Naive thymus-derived CD8-positive, alpha-beta T cell (primary cell): ENCODE results near the gene KCNH6. TPM values are rescaled to one million over a fixed set of nuclear protein-coding genes. Genes with fewer than 3 reads are reported as not detected.

Experiments
- ATAC-seq, 2 donors: fragments of 150-1000 bp; cut with Tn5 transposase in 1 of 2; sonication (Bioruptor Pico), chemical (Tn5 transposase) in 1 of 2; 1 replicate in 1 of 2; 2 replicates in 1 of 2; pipeline ENCODE4 v1.10.0; 2021; ENCODE audit warnings: mild to moderate bottlenecking in 2 of 2, moderate library complexity in 2 of 2
- POLR2A ChIA-PET: fragments of 350-600 bp; sonication (Branson Sonifier 250); formaldehyde crosslinking; loops from one replicate; lab custom pipeline; 2021; ENCODE audit warnings: antibody characterized with exemption; lab: Charles Lee
- DNase-seq, 10 donors: peaks; one replicate each; pipeline versions ENCODE4 v3.0.0 to v3.0.0-alpha.2; 2020 to 2022
- H3K27ac Mint-ChIP-seq, 10 donors: one replicate each; pipeline ENCODE4 v1.8.0; 2020 to 2022; ENCODE audit warnings: mild to moderate bottlenecking in 10 of 10, mixed read lengths in 10 of 10, moderate library complexity in 4 of 10, inconsistent platforms in 1 of 10
- H3K27me3 Mint-ChIP-seq, 5 donors: one replicate each; pipeline ENCODE4 v1.8.0; 2021 to 2022; ENCODE audit warnings: mixed read lengths in 5 of 5
- H3K36me3 Mint-ChIP-seq, 3 donors: one replicate each; pipeline ENCODE4 v1.8.0; 2020 to 2022; ENCODE audit warnings: mixed read lengths in 3 of 3, mild to moderate bottlenecking in 2 of 3, inconsistent platforms in 1 of 3
- H3K4me1 Mint-ChIP-seq, 4 donors: one replicate each; pipeline ENCODE4 v1.8.0; 2021 to 2022; ENCODE audit warnings: mixed read lengths in 4 of 4
- H3K4me3 Mint-ChIP-seq, 10 donors: one replicate each; pipeline ENCODE4 v1.8.0; 2020 to 2022; ENCODE audit warnings: mild to moderate bottlenecking in 10 of 10, mixed read lengths in 10 of 10, moderate library complexity in 6 of 10, inconsistent platforms in 1 of 10
- H3K9me3 Mint-ChIP-seq, 9 donors: one replicate each; pipeline ENCODE4 v1.8.0; 2020 to 2022; ENCODE audit warnings: mixed read lengths in 9 of 9, mild to moderate bottlenecking in 3 of 9, inconsistent platforms in 1 of 9, moderate library complexity in 1 of 9
- polyA plus RNA-seq, 3 donors: library from polyadenylated mRNA; unstranded; fragments of 300-500 nt; fragmentation: Illumina TruSeq; gene quantifications; one replicate each; pipeline ENCODE4 v1.2.3, GENCODE V29; 2021
- total RNA-seq, 8 experiments: library from RNA in 2 of 8; stranded (reverse) in 2 of 8; gene quantifications; one replicate each; pipeline ENCODE4 v1.2.3 and lab custom pipeline; 2021 to 2026

KCNH6 gene
- total RNA-seq (not detected), polyA plus RNA-seq (not detected), total RNA-seq (lab: John Stamatoyannopoulos, UW) (0 to 0.06 (median 0) reads per million in 6 experiments)

DNA sequence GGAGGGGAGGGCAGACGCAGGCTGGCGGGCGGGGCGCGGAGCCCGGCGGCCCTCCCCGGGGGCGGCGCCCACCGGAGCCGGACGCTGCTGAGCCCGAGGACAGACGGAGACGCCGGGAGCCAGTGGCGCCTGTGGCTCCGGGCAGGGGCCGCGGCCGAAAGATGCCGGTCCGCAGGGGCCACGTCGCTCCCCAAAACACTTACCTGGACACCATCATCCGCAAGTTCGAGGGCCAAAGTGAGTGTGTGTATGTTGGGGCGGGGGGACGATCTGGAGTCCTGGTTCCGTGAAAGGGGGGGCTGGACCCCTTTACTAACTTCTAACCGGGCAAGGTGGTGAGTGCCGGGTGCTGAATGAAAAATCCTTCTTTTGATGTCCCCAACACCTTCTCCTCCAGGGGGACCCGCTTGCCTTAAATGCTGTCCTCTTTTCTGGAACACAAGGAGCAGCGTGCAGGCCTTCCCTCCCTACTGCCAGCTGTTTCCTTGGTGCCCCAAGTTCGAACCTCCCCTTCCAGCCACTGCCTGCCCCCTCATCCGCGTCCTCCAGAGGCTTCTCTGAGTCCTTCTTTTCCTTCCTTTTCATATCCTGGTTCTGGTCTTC lies at the start of gene KCNH6:
Gene KCNH6, plus strand, starts transcription at position 106 of the 603 bp plus-strand sequence. Its CDS starts 56 bp downstream, at position 162.
- Mint-ChIP-seq H3K27ac (peak within 1 kb of the TSS in 2 of 10 donors; percentile 18 to 28), H3K27me3 (peaks cover 15 to 40% (median 28%) of the 10 kb centered on the region in 5 donors), H3K9me3 (no peaks in the 10 kb centered on the region), H3K4me3 (peak within 1 kb of the TSS in 6 of 10 donors; percentile 3 to 55 (median 45)), H3K36me3 (no peaks in the 10 kb centered on the region), H3K4me1 (peaks cover 4 to 10% (median 8%) of the 10 kb centered on the region in 4 donors)
- POLR2A ChIA-PET, result no interaction called here
- DNase-seq (no peak), ATAC-seq (no peak)

GRCh38 chr17:63474174-63474573 lies 49.0 kb upstream of the KCNH6 start:
- H3K4me3 Mint-ChIP-seq, result no peak overlapping the region
- POLR2A ChIA-PET, result no interaction called here

DNA sequence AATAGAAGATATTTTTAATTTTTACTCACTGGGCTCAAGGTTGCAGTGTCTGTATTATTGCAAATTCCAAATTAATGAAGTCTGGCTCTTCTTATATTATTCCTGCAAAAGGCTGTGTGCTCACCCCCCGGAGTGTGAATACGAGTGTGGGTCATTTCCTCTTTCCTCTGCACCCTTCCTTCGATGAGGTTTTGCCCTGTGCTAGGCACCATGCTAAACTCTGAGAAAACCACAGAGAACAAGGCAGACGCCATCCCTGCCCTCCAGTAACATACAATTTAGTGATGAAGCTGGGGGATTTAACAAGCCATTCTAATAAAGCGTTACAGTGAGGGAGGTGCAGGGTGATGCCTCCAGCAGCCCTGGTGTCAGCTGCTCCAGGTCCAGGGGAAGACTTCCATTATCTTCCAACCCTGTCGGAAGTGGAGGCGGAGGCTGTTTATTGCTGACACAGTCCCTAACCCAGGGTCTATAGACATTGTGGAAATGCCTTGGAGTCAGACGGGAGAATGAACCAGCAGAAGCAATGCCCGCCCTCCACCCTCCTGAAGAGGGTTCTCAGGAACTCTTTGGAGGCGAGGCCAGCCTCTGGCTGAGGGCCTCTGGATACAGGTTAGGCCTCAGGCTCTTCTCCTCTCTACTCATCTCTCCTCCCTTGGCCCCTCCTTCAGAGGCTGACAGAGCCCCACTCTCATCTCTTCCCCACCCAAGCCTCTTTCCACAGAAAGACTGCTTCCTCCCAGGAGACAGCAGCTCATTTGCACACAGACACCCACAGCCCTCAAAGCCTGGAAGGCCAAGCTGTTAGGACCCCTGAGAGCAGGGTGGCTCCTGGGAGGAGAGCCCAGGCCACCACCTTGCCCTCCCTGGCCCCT lies 48.3 kb upstream of the KCNH6 start:
- H3K4me1 Mint-ChIP-seq, result peaks cover 8 to 18% (median 14%) of the 10 kb centered on the region in 4 donors
- ATAC-seq (no peak), DNase-seq (peak in 1 of 10 donors; percentile 50)
- no peaks in the 10 kb centered on the region for H3K9me3 Mint-ChIP-seq
- no peak overlapping the region for H3K27ac Mint-ChIP-seq
- POLR2A ChIA-PET, result no interaction called here
- H3K27me3 Mint-ChIP-seq, result peaks cover 8 to 49% (median 26%) of the 10 kb centered on the region in 5 donors
- H3K36me3 Mint-ChIP-seq, result no peaks in the 10 kb centered on the region
- H3K4me3 Mint-ChIP-seq, result peak overlapping the region in 7 of 10 donors; percentile 6 to 58 (median 39)

More at GRCh38 chr17:63474174-63474573, 49.0 kb upstream of the KCNH6 start:
- no peaks in the 10 kb centered on the region for H3K9me3 Mint-ChIP-seq
- H3K4me1 Mint-ChIP-seq, result peaks cover 8 to 17% (median 12%) of the 10 kb centered on the region in 4 donors
- no peak overlapping the region for H3K27ac Mint-ChIP-seq
- no peak for ATAC-seq
- no peaks in the 10 kb centered on the region for H3K36me3 Mint-ChIP-seq
- H3K27me3 Mint-ChIP-seq, result peaks cover 8 to 43% (median 24%) of the 10 kb centered on the region in 5 donors
- no peak for DNase-seq

GRCh38 chr17:63475491-63476412 lies 47.4 kb upstream of the KCNH6 start:
- H3K36me3 Mint-ChIP-seq, result no peaks in the 10 kb centered on the region

DNA sequence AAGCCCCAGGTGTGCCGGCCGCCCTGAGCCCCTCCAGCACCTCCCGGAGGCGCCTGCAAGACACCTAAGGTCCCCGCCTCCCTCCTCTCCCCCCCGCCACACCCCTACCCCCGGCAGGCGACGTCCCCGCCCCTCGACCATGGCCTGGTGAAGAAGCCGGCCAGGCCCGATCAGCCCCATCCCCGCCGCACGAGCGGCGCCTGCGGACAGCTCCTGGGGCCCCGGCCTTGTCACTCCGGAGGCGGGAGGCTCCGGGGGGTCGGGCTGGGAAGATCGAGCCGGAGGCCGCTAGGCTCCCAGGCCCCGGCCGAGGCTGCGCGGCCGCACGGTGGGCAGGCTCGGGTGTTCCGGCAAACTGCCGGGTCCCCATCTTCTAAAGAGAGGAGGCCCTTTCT lies 46.7 kb upstream of the KCNH6 start:
- DNase-seq (peak in 2 of 10 donors; percentile 10 to 37), ATAC-seq (peak in 1 of 2 donors; percentile 6)
- Mint-ChIP-seq H3K27me3 (peaks cover 5 to 52% (median 22%) of the 10 kb centered on the region in 5 donors), H3K9me3 (no peaks in the 10 kb centered on the region), H3K4me1 (peaks cover 6 to 18% (median 14%) of the 10 kb centered on the region in 4 donors), H3K36me3 (no peaks in the 10 kb centered on the region), H3K27ac (no peak overlapping the region), H3K4me3 (peak overlapping the region in 9 of 10 donors; percentile 9 to 80 (median 62))
- POLR2A ChIA-PET, result no interaction called here

More at GRCh38 chr17:63475491-63476412, 47.4 kb upstream of the KCNH6 start:
- H3K4me1 Mint-ChIP-seq, result peaks cover 6 to 18% (median 14%) of the 10 kb centered on the region in 4 donors
- no peak for ATAC-seq
- H3K27me3 Mint-ChIP-seq, result peaks cover 5 to 52% (median 22%) of the 10 kb centered on the region in 5 donors
- DNase-seq, result peak in 1 of 10 donors; percentile 48
- POLR2A ChIA-PET, result no interaction called here
- no peaks in the 10 kb centered on the region for H3K9me3 Mint-ChIP-seq
- H3K27ac Mint-ChIP-seq, result peak overlapping the region in 1 of 10 donors; percentile 83
- H3K4me3 Mint-ChIP-seq, result peak overlapping the region; percentile 39 to 76 (median 61)

GRCh38 chr17:63476854-63477479 lies 46.2 kb upstream of the KCNH6 start, which contains the start of gene ACE:
Gene ACE, plus strand, starts transcription at chr17:63477061. Its CDS starts 34 bp downstream, at chr17:63477095.
- Mint-ChIP-seq H3K36me3 (no peaks in the 10 kb centered on the region), H3K27me3 (peaks cover 5 to 52% (median 22%) of the 10 kb centered on the region in 5 donors), H3K4me1 (peaks cover 6 to 18% (median 14%) of the 10 kb centered on the region in 4 donors), H3K9me3 (no peaks in the 10 kb centered on the region), H3K27ac (peak within 1 kb of the TSS in 1 of 10 donors; percentile 29), H3K4me3 (peak within 1 kb of the TSS; percentile 52 to 84 (median 74))
- peak in 6 of 10 donors; percentile 10 to 31 (median 22) for DNase-seq
- POLR2A ChIA-PET, result no interaction called here
- peak; percentile 68 to 70 for ATAC-seq

DNA sequence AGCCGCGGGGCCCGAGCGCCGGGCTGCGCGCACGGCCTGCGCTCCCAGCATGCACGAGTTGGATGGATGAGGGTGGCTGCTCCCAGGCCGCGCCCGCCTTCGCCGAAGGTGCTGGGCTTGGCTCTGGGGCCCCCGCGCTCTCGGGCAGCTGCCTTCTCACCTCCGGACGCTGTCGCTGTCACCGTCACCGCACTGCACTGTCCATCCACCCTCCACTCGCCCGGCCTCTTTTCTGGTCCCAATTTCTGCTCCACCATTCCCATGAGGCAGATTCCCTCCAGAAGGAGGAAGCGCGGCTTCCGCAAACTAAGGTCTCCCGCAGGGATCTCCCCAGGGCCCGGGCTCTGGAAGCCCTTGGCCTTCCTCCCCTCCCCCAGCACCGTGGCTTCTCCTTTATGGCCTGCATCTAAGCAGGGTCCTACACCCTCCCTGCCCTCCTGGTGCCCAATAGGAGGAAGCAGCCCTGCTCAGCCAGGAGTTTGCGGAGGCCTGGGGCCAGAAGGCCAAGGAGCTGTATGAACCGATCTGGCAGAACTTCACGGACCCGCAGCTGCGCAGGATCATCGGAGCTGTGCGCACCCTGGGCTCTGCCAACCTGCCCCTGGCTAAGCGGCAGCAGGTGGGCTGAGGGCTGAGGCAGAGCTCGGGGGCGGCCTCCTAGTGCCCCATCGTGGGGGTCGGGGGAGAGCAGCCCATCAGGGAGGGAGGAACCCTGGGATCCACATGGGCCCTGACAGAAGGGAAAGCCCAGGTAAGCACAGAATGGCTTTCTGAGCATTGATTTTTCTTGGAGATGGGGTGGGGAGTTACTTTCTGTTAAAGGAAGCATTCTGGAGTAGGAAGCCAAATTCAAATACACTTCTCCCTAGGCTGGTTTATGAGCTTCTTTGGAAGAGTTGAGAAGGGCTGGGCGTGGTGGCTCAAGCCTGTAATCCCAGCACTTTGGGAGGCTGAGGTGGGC lies 45.4 kb upstream of the KCNH6 start:
- POLR2A ChIA-PET, result interaction anchor here (0.6 to 1.6 kb wide), 7 partner anchors 32 to 1162 kb away, joined by 3 to 12 read pairs (median 3); partner anchors contain the start of gene CYB561
- Mint-ChIP-seq H3K4me3 (peak overlapping the region; percentile 52 to 84 (median 74)), H3K27me3 (peaks cover 5 to 52% (median 26%) of the 10 kb centered on the region in 5 donors), H3K9me3 (no peaks in the 10 kb centered on the region), H3K4me1 (peaks cover 10 to 18% (median 14%) of the 10 kb centered on the region in 4 donors), H3K36me3 (no peaks in the 10 kb centered on the region), H3K27ac (peak overlapping the region in 1 of 10 donors; percentile 29)
- ATAC-seq, result peak; percentile 2 to 5
- DNase-seq, result no peak

DNA sequence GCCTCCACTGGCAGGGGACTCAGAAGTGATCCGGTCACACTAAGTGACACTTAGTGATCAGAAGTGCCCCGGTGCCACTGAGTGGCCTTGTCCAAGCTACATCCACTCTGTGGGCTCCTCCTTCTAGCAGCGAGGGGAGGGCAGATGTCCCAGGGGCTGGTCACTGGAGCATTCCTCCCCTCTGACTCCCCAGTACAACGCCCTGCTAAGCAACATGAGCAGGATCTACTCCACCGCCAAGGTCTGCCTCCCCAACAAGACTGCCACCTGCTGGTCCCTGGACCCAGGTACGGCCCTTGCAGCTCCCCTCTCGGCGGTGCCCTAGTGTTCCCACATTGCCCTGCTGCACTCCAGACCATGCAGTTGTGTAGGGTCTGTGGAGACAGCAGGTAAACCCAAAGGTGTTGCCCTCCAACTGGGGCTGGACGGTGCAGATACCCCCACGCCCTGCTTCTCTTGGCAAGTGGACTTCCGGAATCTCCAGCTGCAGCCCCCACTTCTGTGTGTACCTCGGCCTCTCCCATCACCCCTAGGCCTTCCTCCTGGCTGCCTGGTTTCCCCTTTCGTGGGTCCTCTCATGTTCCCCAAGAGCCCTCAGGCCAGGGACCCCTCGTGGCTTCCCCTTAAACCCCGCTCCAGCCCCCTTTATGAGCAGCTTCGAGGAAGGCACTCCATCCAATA lies 44.2 kb upstream of the KCNH6 start:
- DNase-seq, result peak; percentile 48 to 84 (median 66)
- peaks cover 10 to 18% (median 14%) of the 10 kb centered on the region in 4 donors for H3K4me1 Mint-ChIP-seq
- no peaks in the 10 kb centered on the region for H3K36me3 Mint-ChIP-seq
- ATAC-seq, result peak; percentile 75 to 85
- H3K27ac Mint-ChIP-seq, result peak overlapping the region in 1 of 10 donors; percentile 20
- peak overlapping the region in 9 of 10 donors; percentile 6 to 59 (median 39) for H3K4me3 Mint-ChIP-seq
- H3K9me3 Mint-ChIP-seq, result no peaks in the 10 kb centered on the region
- POLR2A ChIA-PET, result interaction anchor here (0.5 to 1.6 kb wide), 6 partner anchors 33 to 352 kb away, joined by 3 to 12 read pairs (median 3); partner anchors contain the start of gene CYB561
- peaks cover 5 to 51% (median 26%) of the 10 kb centered on the region in 5 donors for H3K27me3 Mint-ChIP-seq

- no peaks in the 10 kb centered on the region for H3K9me3 Mint-ChIP-seq
- peak overlapping the region in 2 of 10 donors; percentile 38 to 39 for H3K4me3 Mint-ChIP-seq
- ATAC-seq, result no peak
- POLR2A ChIA-PET, result interaction anchor here (0.5 to 1.6 kb wide), 3 partner anchors 36 to 351 kb away, joined by 3 to 12 read pairs (median 3); no protein-coding TSS in a partner anchor
- H3K36me3 Mint-ChIP-seq, result no peaks in the 10 kb centered on the region
- peaks cover 10 to 18% (median 14%) of the 10 kb centered on the region in 4 donors for H3K4me1 Mint-ChIP-seq
- peaks cover 5 to 44% (median 26%) of the 10 kb centered on the region in 5 donors for H3K27me3 Mint-ChIP-seq
- DNase-seq, result peak in 1 of 10 donors; percentile 37
- H3K27ac Mint-ChIP-seq, result no peak overlapping the region
Observed at GRCh38 chr17:63479495-63480184, 43.5 kb upstream of the KCNH6 start.
